Trophoblast cell (in vitro differentiated cells and primary cell): ENCODE data around the gene ITGB1.
A peak's percentile ranks its signal among the peaks of the same experiment; 100 is the strongest.

Source experiments
- DNase-seq, 2 donors: peaks; one replicate each; pipeline ENCODE4 v3.0.0-alpha.2; 2016
- H2AFZ ChIP-seq: 2 replicates; pipeline ENCODE4 v1.6.1; 2013; ENCODE audit warnings: low read length, moderate library complexity, mild to moderate bottlenecking; ENCODE audit not compliant: insufficient read depth, poor library complexity
- H2AK5ac ChIP-seq: 2 replicates; pipeline ENCODE4 v1.6.1; 2013; ENCODE audit warnings: mild to moderate bottlenecking, low read length
- H2BK120ac ChIP-seq: 2 replicates; pipeline ENCODE4 v1.6.1; 2013; ENCODE audit warnings: low read length, mild to moderate bottlenecking, moderate library complexity; ENCODE audit not compliant: insufficient read depth, poor library complexity
- H2BK12ac ChIP-seq: 2 replicates; pipeline ENCODE4 v1.6.1; 2013; ENCODE audit warnings: mild to moderate bottlenecking, low read length, moderate library complexity
- H2BK5ac ChIP-seq: 2 replicates; pipeline ENCODE4 v1.6.1; 2013; ENCODE audit warnings: low read length, low read depth, moderate library complexity, mild to moderate bottlenecking; ENCODE audit not compliant: poor library complexity
- H3K14ac ChIP-seq: 2 replicates; pipeline ENCODE4 v1.6.1; 2013; ENCODE audit warnings: mild to moderate bottlenecking, low read length
- H3K18ac ChIP-seq: 2 replicates; pipeline ENCODE4 v1.6.1; 2013; ENCODE audit warnings: mild to moderate bottlenecking, low read length
- H3K23ac ChIP-seq: 2 replicates; pipeline ENCODE4 v1.6.1; 2013; ENCODE audit warnings: low read length
- H3K27ac ChIP-seq: 2 replicates; pipeline ENCODE4 v1.5.1; 2013; ENCODE audit warnings: low read depth, mild to moderate bottlenecking, inconsistent platforms, low read length, moderate library complexity
- H3K27me3 ChIP-seq: 2 replicates; pipeline ENCODE4 v1.6.1; 2013; ENCODE audit warnings: inconsistent platforms, mild to moderate bottlenecking, low read length, moderate library complexity; ENCODE audit not compliant: insufficient read depth
- H3K36me3 ChIP-seq, 2 experiments: 1 replicate in 1 of 2; 2 replicates in 1 of 2; pipeline ENCODE4 v1.6.1; 2013; ENCODE audit warnings: low read length in 2 of 2, mild to moderate bottlenecking in 2 of 2, moderate library complexity in 1 of 2; ENCODE audit not compliant: insufficient read depth in 2 of 2, control insufficient read depth in 1 of 2
- H3K4ac ChIP-seq: 2 replicates; pipeline ENCODE4 v1.6.1; 2013; ENCODE audit warnings: low read depth, mild to moderate bottlenecking, low read length, moderate library complexity
- H3K4me1 ChIP-seq, 2 experiments: 1 replicate in 1 of 2; 2 replicates in 1 of 2; pipeline ENCODE4 v1.6.1; 2013; ENCODE audit warnings: low read length in 2 of 2, mild to moderate bottlenecking in 2 of 2, moderate library complexity in 1 of 2; ENCODE audit not compliant: insufficient read depth in 2 of 2, control insufficient read depth in 1 of 2
- H3K4me2 ChIP-seq: 2 replicates; pipeline ENCODE4 v1.6.1; 2013; ENCODE audit warnings: inconsistent platforms, mild to moderate bottlenecking, low read length, moderate library complexity
- H3K4me3 ChIP-seq: 2 replicates; pipeline ENCODE4 v1.5.1; 2013; ENCODE audit warnings: mild to moderate bottlenecking, low read depth, low read length, inconsistent platforms
- H3K79me1 ChIP-seq: one replicate; pipeline ENCODE4 v1.6.1; 2013; ENCODE audit warnings: low read length
- H3K79me2 ChIP-seq: 2 replicates; pipeline ENCODE4 v1.6.1; 2013; ENCODE audit warnings: low read length, mild to moderate bottlenecking; ENCODE audit not compliant: control insufficient read depth, insufficient read depth, poor library complexity
- H3K9ac ChIP-seq: 2 replicates; pipeline ENCODE4 v1.6.1; 2013; ENCODE audit warnings: mild to moderate bottlenecking, low read length
- H3K9me3 ChIP-seq: 2 replicates; pipeline ENCODE4 v1.6.1; 2013; ENCODE audit warnings: low read depth, mild to moderate bottlenecking, control low read depth, inconsistent platforms, low read length; ENCODE audit not compliant: insufficient read depth
- H4K12ac ChIP-seq: 2 replicates; pipeline ENCODE4 v1.6.1; 2013; ENCODE audit warnings: low read depth, mild to moderate bottlenecking, low read length, moderate library complexity
- H4K8ac ChIP-seq: 2 replicates; pipeline ENCODE4 v1.6.1; 2013; ENCODE audit warnings: low read depth, mild to moderate bottlenecking, low read length, moderate library complexity
- H4K91ac ChIP-seq: one replicate; pipeline ENCODE4 v1.6.1; 2013; ENCODE audit warnings: low read depth, mild to moderate bottlenecking, low read length, moderate library complexity
- WGBS: extraction: QIAGEN DNeasy Blood & Tissue Kit; methylation state at CpG from one replicate; pipeline ENCODE4 v1.1.7; 2013; ENCODE audit warnings: missing lambda C conversion rate; ENCODE audit not compliant: insufficient read length, insufficient coverage; ENCODE audit errors: extremely low coverage; 5-methylcytosine and 5-hydroxymethylcytosine counted together

The ITGB1 gene

DNA sequence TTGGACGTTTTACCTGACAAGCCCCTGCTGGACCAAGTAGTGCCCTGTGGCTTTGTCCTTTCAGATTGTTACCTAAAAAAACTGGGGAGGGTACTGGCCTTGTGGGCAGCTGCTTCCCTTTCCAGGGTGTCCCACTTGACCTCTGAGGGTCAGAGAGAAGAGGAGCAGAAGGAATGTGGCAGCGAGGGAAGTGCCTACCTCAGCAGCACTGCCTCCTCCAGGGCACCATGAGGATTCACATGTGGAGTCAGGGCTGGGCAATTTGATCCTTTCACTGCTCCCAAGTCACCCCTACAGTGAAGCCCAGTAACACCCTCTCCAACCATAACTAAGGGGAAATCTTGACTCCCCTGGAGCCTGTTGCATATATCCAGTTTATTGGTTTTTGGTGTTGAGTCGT lies 64.6 kb downstream of the ITGB1 start:
- Histone ChIP-seq H3K4me2 (no peak overlapping the region), H2BK5ac (no peak overlapping the region), H3K4me1 (peaks cover 0 to 2% of the 10 kb centered on the region in 2 experiments), H3K36me3 (peaks cover 2 to 7% of the 10 kb centered on the region in 2 experiments), H3K27ac (no peak overlapping the region), H4K8ac (no peak overlapping the region), H3K23ac (no peak overlapping the region), H2BK120ac (no peak overlapping the region), H3K79me2 (no peaks in the 10 kb centered on the region), H2AK5ac (no peak overlapping the region), H3K4me3 (no peak overlapping the region), H4K12ac (no peak overlapping the region), H3K79me1 (no peaks in the 10 kb centered on the region), H3K27me3 (no peaks in the 10 kb centered on the region), H2AFZ (no peak overlapping the region), H3K18ac (no peak overlapping the region), H2BK12ac (no peak overlapping the region), H3K9ac (no peak overlapping the region), H3K4ac (no peak overlapping the region), H4K91ac (no peak overlapping the region), H3K14ac (no peak overlapping the region), H3K9me3 (no peaks in the 10 kb centered on the region)
- DNase-seq = no peak
- WGBS = no CpG with 5 or more reads among the region's 3 CpGs

DNA sequence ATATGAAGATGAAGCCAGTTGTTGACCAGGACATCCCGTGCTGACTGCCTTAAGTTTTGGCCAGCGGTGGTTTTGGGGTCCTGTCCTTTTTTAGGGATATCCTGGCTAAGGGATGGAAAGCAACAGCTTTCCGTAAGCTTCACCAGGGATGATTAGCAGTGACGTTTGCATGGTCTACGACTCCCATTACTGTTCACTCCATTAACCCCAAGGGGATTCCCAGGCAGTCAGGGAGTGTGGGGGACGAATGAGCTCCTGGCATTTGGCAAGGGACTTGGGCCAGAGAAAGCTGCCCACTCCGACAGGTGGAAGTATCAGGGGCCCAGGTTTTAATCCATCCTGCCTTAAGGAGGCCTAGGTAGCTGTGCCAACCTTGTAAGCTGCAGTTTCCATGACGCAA lies 66.8 kb downstream of the ITGB1 start:
- Histone ChIP-seq H3K9ac (no peak overlapping the region), H4K12ac (no peak overlapping the region), H2BK5ac (no peak overlapping the region), H3K27me3 (no peaks in the 10 kb centered on the region), H2BK120ac (no peak overlapping the region), H3K36me3 (peaks cover 2% of the 10 kb centered on the region in 2 experiments), H3K4ac (no peak overlapping the region), H3K4me3 (no peak overlapping the region), H4K91ac (no peak overlapping the region), H2AFZ (no peak overlapping the region), H3K27ac (no peak overlapping the region), H3K23ac (no peak overlapping the region), H3K14ac (no peak overlapping the region), H2BK12ac (no peak overlapping the region), H3K9me3 (no peaks in the 10 kb centered on the region), H3K4me1 (peaks cover 0 to 2% of the 10 kb centered on the region in 2 experiments), H3K18ac (no peak overlapping the region), H3K79me2 (no peaks in the 10 kb centered on the region), H2AK5ac (no peak overlapping the region), H4K8ac (no peak overlapping the region), H3K79me1 (no peaks in the 10 kb centered on the region), H3K4me2 (no peak overlapping the region)
- no peak for DNase-seq
- no CpG with 5 or more reads among the region's 8 CpGs for WGBS

GRCh38 chr10:32890444-32890843 lies 67.6 kb downstream of the ITGB1 start:
- WGBS = no CpG with 5 or more reads among the region's 3 CpGs

DNA sequence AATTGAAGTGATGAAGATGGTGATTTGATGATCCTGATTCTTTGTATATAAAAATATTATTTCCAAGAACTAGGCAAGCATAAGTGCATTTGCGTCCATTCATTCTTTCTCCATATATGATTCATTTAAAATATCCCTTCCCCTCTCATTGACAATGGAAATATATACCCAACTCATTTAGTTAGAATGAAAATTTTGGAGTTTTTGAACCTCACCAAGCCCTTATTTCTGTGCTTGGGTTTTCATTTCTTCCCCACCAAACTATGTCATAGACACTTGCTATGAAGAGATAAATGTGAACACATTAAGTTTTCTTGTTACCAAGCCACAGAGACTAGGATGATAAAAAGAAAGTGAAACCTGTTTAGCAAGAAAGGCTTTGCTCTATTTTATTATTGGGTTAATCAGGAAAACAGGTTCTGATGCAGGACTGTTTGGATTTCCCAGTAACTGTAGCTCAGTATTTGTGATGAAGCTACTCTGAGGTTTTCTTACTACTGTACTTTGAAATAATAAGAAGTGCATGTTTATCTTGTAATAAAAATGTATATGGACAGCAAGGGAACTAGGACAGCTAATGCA lies 68.3 kb downstream of the ITGB1 start:
- Histone ChIP-seq H3K4me1 (peaks cover 0 to 2% of the 10 kb centered on the region in 2 experiments), H3K27me3 (no peaks in the 10 kb centered on the region), H2AK5ac (no peak overlapping the region), H3K4me2 (no peak overlapping the region), H3K9me3 (no peaks in the 10 kb centered on the region), H3K18ac (no peak overlapping the region), H3K79me2 (no peaks in the 10 kb centered on the region), H3K9ac (no peak overlapping the region), H3K4ac (no peak overlapping the region), H2BK12ac (no peak overlapping the region), H4K91ac (no peak overlapping the region), H3K79me1 (no peaks in the 10 kb centered on the region), H3K23ac (no peak overlapping the region), H4K8ac (no peak overlapping the region), H3K14ac (no peak overlapping the region), H3K36me3 (peaks cover 0 to 2% of the 10 kb centered on the region in 2 experiments), H2AFZ (no peak overlapping the region), H3K27ac (no peak overlapping the region), H4K12ac (no peak overlapping the region), H2BK5ac (no peak overlapping the region), H3K4me3 (no peak overlapping the region), H2BK120ac (no peak overlapping the region)
- DNase-seq = peak in 1 of 2 donors; percentile 28
- WGBS = no CpG with 5 or more reads among the region's 1 CpG

More at GRCh38 chr10:32890444-32890843, 67.6 kb downstream of the ITGB1 start:
- Histone ChIP-seq H2BK12ac (no peak overlapping the region), H3K36me3 (peaks cover 2% of the 10 kb centered on the region in 2 experiments), H2AFZ (no peak overlapping the region), H4K91ac (no peak overlapping the region), H3K4me1 (peaks cover 0 to 2% of the 10 kb centered on the region in 2 experiments), H4K8ac (no peak overlapping the region), H3K27me3 (no peaks in the 10 kb centered on the region), H3K79me2 (no peaks in the 10 kb centered on the region), H3K4ac (no peak overlapping the region), H2BK5ac (no peak overlapping the region), H3K4me3 (no peak overlapping the region), H3K27ac (no peak overlapping the region), H4K12ac (no peak overlapping the region), H2AK5ac (no peak overlapping the region), H3K14ac (no peak overlapping the region), H3K18ac (no peak overlapping the region), H3K4me2 (no peak overlapping the region), H3K23ac (no peak overlapping the region), H3K9me3 (no peaks in the 10 kb centered on the region), H3K9ac (no peak overlapping the region), H3K79me1 (no peaks in the 10 kb centered on the region), H2BK120ac (no peak overlapping the region)
- DNase-seq = no peak
